ENCODE measurements around the gene GPHN.
"Not testable (repeated sequence)": the region's sequence is repeated elsewhere in the genome, so short reads cannot be mapped to it uniquely, and the experiment has no call there.

The GPHN gene

GRCh38 chr14:66503532-66503931, 4.4 kb upstream of the GPHN start:
- DNase-seq: no peak

- DNase-seq: no peak
Observed at GRCh38 chr14:66507181-66507721, 696 bp upstream of the GPHN start.

- no peak for DNase-seq
Observed at GRCh38 chr14:66508547-66508845, 549 bp downstream of the GPHN start.

GRCh38 chr14:66508846-66509621, 1.1 kb downstream of the GPHN start:
- DNase-seq: no peak

GRCh38 chr14:66509874-66510273, 1.9 kb downstream of the GPHN start:
- no peak for DNase-seq

- DNase-seq: no peak
Observed at GRCh38 chr14:66511849-66512248, 3.9 kb downstream of the GPHN start.

- no peak for DNase-seq
Observed at GRCh38 chr14:66514213-66514612, 6.3 kb downstream of the GPHN start.

GRCh38 chr14:66530526-66530925, 22.6 kb downstream of the GPHN start:
- DNase-seq: no peak

- DNase-seq: no peak
Observed at GRCh38 chr14:66539034-66539433, 31.1 kb downstream of the GPHN start.

GRCh38 chr14:66540038-66540437, 32.1 kb downstream of the GPHN start:
- no peak for DNase-seq

- DNase-seq: no peak
Observed at GRCh38 chr14:66541627-66542026, 33.7 kb downstream of the GPHN start.

- DNase-seq: no peak
Observed at GRCh38 chr14:66543996-66544395, 36.0 kb downstream of the GPHN start.

GRCh38 chr14:66545191-66545590, 37.2 kb downstream of the GPHN start:
- DNase-seq: not testable (repeated sequence)

- DNase-seq: not testable (repeated sequence)
Observed at GRCh38 chr14:66545751-66546150, 37.8 kb downstream of the GPHN start.

- DNase-seq: no peak
Observed at GRCh38 chr14:66563731-66564130, 55.8 kb downstream of the GPHN start.

- no peak for DNase-seq
Observed at GRCh38 chr14:66568220-66568619, 60.3 kb downstream of the GPHN start.

GRCh38 chr14:66572826-66573225, 64.9 kb downstream of the GPHN start:
- no peak for DNase-seq

GRCh38 chr14:66575014-66575413, 67.1 kb downstream of the GPHN start:
- no peak for DNase-seq

GRCh38 chr14:66575939-66576338, 68.0 kb downstream of the GPHN start:
- no peak for DNase-seq

- DNase-seq: not testable (repeated sequence)
Observed at GRCh38 chr14:66587753-66588152, 79.8 kb downstream of the GPHN start.

GRCh38 chr14:66595394-66595793, 87.4 kb downstream of the GPHN start:
- no peak for DNase-seq

GRCh38 chr14:66596241-66596985, 88.5 kb downstream of the GPHN start:
- no peak for DNase-seq

GRCh38 chr14:66600416-66600815, 92.5 kb downstream of the GPHN start:
- no peak for DNase-seq

- no peak for DNase-seq
Observed at GRCh38 chr14:66601932-66602578, 94.1 kb downstream of the GPHN start.
